Astrocyte of the spinal cord (primary cell): ENCODE data around the gene ANKS1B.

Experiments used
- DNase-seq: peaks from one replicate; pipeline ENCODE4 v3.0.0; 2011; ENCODE audit warnings: low read depth, low spot score
- H3K4me3 ChIP-seq: 2 replicates; pipeline ENCODE4 v1.5.1; 2011; ENCODE audit warnings: low read depth, mild to moderate bottlenecking, low read length, moderate library complexity
- in situ Hi-C: cut with HindIII; loops from 2 replicates; pipeline ENCODE4 v1.10.0; 2017; ENCODE audit warnings: low sequenced_read_pairs
- TF ChIP-seq, protein P1 (sequence below): IDR thresholded peaks from 2 replicates; pipeline ENCODE4 v1.5.1; 2012; ENCODE audit warnings: low read depth, mild to moderate bottlenecking, low read length, inconsistent platforms

The ANKS1B gene

DNA sequence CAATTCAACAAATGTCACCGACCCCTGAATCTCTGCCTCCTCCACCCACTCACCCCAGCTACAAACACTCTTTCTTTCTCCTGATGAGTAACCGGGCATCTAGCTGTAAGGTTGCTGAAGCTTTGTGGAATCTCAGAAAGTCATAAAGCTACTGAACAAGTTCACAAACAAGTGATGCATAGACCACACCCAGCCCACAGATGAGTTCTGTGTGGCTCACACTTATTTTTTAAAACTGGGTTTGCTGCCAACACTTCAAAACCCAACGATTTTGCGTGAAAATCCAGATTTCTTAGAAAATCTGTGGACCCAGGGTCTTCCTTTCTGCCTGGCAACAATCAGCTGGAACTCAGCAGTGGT is 1243.6 kb downstream of the ANKS1B start:
- in situ Hi-C loops = no loop called here
- H3K4me3 ChIP-seq = no peak overlapping the region
- TF ChIP-seq, protein P1, sequence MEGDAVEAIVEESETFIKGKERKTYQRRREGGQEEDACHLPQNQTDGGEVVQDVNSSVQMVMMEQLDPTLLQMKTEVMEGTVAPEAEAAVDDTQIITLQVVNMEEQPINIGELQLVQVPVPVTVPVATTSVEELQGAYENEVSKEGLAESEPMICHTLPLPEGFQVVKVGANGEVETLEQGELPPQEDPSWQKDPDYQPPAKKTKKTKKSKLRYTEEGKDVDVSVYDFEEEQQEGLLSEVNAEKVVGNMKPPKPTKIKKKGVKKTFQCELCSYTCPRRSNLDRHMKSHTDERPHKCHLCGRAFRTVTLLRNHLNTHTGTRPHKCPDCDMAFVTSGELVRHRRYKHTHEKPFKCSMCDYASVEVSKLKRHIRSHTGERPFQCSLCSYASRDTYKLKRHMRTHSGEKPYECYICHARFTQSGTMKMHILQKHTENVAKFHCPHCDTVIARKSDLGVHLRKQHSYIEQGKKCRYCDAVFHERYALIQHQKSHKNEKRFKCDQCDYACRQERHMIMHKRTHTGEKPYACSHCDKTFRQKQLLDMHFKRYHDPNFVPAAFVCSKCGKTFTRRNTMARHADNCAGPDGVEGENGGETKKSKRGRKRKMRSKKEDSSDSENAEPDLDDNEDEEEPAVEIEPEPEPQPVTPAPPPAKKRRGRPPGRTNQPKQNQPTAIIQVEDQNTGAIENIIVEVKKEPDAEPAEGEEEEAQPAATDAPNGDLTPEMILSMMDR = no peak
- no peak for DNase-seq

DNA sequence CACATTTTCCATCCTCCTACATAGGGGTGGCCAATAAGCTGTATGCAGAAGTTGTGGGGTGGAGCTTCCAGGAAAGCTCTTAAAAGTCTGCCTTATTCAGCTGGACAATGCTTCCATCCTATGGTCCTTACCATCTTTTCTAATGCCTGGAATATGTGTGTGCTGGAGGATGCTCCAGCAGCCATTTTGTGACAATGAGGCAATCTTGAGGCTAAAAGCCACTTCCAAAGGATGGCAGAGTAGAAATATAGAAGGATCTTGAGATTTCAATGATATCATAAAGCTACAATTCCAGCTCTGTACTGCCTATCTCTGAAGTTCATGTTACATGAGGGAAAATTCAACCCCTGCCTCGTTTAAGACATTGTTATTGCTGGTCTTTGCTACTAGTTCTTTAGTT is 1244.0 kb downstream of the ANKS1B start:
- DNase-seq = no peak
- TF ChIP-seq, protein P1 = no peak
- H3K4me3 ChIP-seq = no peak overlapping the region
- in situ Hi-C loops = no loop called here

DNA sequence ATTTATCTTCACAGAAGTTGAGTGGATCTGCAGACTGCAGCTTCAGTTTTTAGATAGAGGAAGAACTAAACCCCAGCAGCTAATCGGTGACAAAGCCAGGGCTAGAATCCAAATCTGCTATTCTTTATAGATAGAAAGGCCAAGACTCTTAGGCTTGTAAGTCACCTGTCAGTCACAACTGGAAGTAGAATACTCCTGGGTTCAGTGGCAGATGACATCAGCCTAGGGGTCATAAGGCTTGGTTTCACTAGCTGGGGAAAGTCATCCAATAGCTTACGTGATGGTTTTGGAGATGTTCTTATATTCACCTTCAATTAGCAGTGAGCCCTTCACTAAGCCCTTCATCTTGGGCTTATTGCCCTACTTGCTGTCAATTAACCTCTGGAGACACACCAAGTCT is 1246.2 kb downstream of the ANKS1B start:
- TF ChIP-seq, protein P1 = no peak
- in situ Hi-C loops = no loop called here
- no peak for DNase-seq
- H3K4me3 ChIP-seq = no peak overlapping the region

DNA sequence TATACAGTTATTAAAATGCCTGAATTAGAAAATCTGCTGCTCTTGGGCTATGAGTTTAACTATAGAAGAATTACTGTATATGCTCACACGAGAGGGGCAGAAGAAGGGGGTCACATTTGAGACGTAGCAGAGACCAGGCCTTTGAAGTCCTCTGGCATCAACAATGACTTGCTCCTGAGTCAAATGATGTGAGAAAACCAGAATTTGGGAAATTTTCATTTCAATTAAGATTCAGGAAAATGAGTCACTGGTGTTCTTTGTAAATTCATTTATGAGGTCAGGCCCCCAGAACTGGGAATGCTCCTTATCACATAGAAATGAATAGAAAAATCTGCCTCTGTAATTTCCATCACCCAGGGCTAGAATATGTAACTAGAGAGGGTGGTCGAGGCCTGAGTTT is 1246.7 kb downstream of the ANKS1B start:
- no peak overlapping the region for H3K4me3 ChIP-seq
- in situ Hi-C loops = no loop called here
- TF ChIP-seq, protein P1 = no peak
- DNase-seq = no peak

DNA sequence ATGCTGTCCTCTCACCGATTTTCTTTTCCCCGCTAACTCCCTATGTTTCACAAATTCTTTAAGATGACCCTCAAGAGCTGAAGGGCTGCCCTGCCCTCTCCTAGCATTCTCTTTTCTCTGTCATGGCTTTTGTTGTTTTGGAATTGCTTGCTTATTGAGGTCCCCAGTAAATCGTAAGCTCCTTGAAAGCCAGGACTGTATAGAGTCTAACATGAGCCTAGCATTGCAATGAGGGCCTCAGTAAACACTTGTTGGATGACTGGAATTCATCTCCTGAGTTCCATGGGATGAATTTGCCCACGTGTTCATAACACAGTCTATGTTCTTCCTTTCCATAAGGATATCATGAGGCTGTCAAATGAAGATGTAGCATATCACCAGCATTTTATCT is 1247.4 kb downstream of the ANKS1B start:
- no peak for DNase-seq
- TF ChIP-seq, protein P1 = no peak
- in situ Hi-C loops = no loop called here
- H3K4me3 ChIP-seq = no peak overlapping the region

DNA sequence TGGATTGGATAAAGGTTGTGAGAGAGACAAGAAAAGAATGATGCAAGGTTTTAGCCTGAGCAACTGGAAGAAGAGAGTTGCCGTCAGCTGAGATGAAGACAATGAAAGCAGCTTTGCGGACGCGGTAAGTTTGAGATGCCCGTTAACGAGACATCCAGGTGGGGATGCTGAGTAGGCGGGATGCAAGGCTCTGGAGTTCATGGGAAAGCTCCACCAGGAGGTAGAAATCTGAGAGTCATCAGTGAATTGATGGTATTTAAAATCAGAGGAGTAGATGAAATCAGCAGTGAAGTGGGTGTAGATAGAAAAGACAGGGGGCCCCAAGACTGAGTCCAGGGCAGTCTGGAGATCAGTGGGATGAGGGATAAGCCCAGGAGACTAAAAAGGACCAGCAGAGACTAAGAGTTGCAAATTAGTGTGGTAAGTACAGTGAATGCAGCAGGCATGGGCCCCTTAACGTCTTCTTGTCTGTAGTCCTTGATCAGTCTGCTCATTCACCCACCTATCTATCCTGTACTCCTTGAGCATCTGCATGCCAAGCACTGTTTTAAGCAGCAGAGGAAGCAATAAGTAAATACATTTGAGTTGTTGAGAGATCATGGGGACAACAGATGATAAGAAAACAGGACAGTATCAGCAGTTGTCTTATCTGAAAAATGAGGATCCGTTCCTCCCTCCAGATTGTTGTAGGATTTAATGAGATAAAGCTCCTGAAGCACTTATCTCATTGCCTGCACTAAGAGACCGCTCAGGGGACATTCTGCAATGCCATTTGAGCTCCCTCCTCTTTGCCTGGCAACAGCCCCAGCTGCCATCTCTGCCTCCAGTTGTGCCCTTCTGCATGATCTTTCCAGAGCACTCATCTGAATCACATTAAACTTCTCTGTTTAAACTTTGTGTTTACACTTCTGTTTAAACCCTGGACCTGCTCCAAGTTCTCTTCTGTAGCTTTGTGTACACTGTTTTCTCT is 1248.1 kb downstream of the ANKS1B start:
- DNase-seq = no peak
- in situ Hi-C loops = no loop called here
- H3K4me3 ChIP-seq = no peak overlapping the region
- TF ChIP-seq, protein P1 = no peak
